Measurements from ENCODE around the gene SNRPA.

- TF ChIP-seq, protein P1, sequence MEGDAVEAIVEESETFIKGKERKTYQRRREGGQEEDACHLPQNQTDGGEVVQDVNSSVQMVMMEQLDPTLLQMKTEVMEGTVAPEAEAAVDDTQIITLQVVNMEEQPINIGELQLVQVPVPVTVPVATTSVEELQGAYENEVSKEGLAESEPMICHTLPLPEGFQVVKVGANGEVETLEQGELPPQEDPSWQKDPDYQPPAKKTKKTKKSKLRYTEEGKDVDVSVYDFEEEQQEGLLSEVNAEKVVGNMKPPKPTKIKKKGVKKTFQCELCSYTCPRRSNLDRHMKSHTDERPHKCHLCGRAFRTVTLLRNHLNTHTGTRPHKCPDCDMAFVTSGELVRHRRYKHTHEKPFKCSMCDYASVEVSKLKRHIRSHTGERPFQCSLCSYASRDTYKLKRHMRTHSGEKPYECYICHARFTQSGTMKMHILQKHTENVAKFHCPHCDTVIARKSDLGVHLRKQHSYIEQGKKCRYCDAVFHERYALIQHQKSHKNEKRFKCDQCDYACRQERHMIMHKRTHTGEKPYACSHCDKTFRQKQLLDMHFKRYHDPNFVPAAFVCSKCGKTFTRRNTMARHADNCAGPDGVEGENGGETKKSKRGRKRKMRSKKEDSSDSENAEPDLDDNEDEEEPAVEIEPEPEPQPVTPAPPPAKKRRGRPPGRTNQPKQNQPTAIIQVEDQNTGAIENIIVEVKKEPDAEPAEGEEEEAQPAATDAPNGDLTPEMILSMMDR (IDR thresholded peaks at IDR 0.05) = no peak
- TF ChIP-seq POLR2A (IDR thresholded peaks at IDR 0.05) (no peak), EP300 (IDR thresholded peaks at IDR 0.05) (no peak)
These were observed 37.1 kb upstream of the SNRPA start for GRCh38 chr19:40713939-40714338.
